Brain microvascular endothelial cell (primary cell): ENCODE measurements around the gene SIAH1.
"Not testable (repeated sequence)": the region's sequence is repeated elsewhere in the genome, so short reads cannot be mapped to it uniquely, and the experiment has no call there.

Source experiments
- DNase-seq: peaks from one replicate; pipeline ENCODE4 v3.0.0-alpha.2; 2020
- H3K27ac ChIP-seq: fragments of 250-450 bp; sonication (Bioruptor Pico); 2 replicates; pipeline ENCODE4 v1.5.1; 2020; ENCODE audit warnings: mild to moderate bottlenecking, moderate library complexity
- H3K27me3 ChIP-seq: fragments of 250-450 bp; sonication (Bioruptor Pico); replicated peaks from 2 replicates; pipeline ENCODE4 v1.5.1; 2020; ENCODE audit warnings: mild to moderate bottlenecking
- H3K36me3 ChIP-seq: fragments of 250-450 bp; sonication (Bioruptor Pico); replicated peaks from 2 replicates; pipeline ENCODE4 v1.5.1; 2020; ENCODE audit warnings: mild to moderate bottlenecking
- H3K4me3 ChIP-seq: 2 replicates; pipeline ENCODE4 v1.5.1; 2011; ENCODE audit warnings: low read depth, mild to moderate bottlenecking, control low read depth, low read length, moderate library complexity
- in situ Hi-C: cut with HindIII; loops from 2 replicates; pipeline ENCODE4 v1.10.0; 2017; ENCODE audit warnings: low sequenced_read_pairs, low pct_ligation_motif_present
- TF ChIP-seq, protein P1 (sequence below): IDR thresholded peaks from 2 replicates; pipeline ENCODE4 v1.5.1; 2011; ENCODE audit warnings: low read depth, mild to moderate bottlenecking, moderate library complexity, low read length, control low read depth, inconsistent platforms; ENCODE audit errors: missing control alignments

Gene SIAH1

DNA sequence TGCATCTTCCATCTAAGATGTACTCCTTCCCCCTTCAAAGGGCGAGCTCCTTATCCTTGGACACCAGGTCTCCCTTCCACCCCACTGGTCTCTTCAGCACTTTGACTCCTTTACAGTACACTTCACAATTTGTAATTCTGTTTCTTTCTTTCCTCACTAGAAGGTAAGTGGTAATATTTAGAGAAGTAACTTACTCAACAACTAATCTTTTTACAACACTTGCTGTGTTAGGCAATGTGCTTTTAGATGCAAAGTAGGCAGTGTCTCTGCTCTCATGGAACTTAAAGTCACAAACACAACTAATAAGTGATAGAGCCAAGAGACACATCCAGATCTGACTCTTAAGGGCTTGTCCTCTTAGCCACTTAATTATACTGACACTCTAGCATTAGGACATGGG is 6.4 kb downstream of the SIAH1 start:
- Histone ChIP-seq H3K27me3 (no peaks in the 10 kb centered on the region), H3K36me3 (no peaks in the 10 kb centered on the region), H3K4me3 (no peak overlapping the region), H3K27ac (no peak overlapping the region)
- in situ Hi-C loops = no loop called here
- DNase-seq = no peak
- TF ChIP-seq, protein P1, sequence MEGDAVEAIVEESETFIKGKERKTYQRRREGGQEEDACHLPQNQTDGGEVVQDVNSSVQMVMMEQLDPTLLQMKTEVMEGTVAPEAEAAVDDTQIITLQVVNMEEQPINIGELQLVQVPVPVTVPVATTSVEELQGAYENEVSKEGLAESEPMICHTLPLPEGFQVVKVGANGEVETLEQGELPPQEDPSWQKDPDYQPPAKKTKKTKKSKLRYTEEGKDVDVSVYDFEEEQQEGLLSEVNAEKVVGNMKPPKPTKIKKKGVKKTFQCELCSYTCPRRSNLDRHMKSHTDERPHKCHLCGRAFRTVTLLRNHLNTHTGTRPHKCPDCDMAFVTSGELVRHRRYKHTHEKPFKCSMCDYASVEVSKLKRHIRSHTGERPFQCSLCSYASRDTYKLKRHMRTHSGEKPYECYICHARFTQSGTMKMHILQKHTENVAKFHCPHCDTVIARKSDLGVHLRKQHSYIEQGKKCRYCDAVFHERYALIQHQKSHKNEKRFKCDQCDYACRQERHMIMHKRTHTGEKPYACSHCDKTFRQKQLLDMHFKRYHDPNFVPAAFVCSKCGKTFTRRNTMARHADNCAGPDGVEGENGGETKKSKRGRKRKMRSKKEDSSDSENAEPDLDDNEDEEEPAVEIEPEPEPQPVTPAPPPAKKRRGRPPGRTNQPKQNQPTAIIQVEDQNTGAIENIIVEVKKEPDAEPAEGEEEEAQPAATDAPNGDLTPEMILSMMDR = no peak

- in situ Hi-C loops = no loop called here
- TF ChIP-seq, protein P1 = no peak
Measured at GRCh38 chr16:48378276-48378675, 6.9 kb downstream of the SIAH1 start.

GRCh38 chr16:48377301-48377700 is 7.9 kb downstream of the SIAH1 start:
- H3K4me3 ChIP-seq, H3K36me3 ChIP-seq, H3K27ac ChIP-seq, in situ Hi-C loops, DNase-seq, H3K27me3 ChIP-seq: not testable (repeated sequence)

More at GRCh38 chr16:48378276-48378675, 6.9 kb downstream of the SIAH1 start:
- Histone ChIP-seq H3K27ac (no peak overlapping the region), H3K4me3 (no peak overlapping the region), H3K36me3 (no peaks in the 10 kb centered on the region), H3K27me3 (no peaks in the 10 kb centered on the region)
- DNase-seq = no peak

GRCh38 chr16:48374255-48374654 is 11.0 kb downstream of the SIAH1 start:
- no peak for DNase-seq
- no peak overlapping the region for H3K4me3 ChIP-seq
- TF ChIP-seq, protein P1 = no peak
- no peaks in the 10 kb centered on the region for H3K36me3 ChIP-seq
- in situ Hi-C loops = no loop called here
- no peak overlapping the region for H3K27ac ChIP-seq
- H3K27me3 ChIP-seq = no peaks in the 10 kb centered on the region

GRCh38 chr16:48373258-48374029 is 11.8 kb downstream of the SIAH1 start:
- TF ChIP-seq, protein P1 = no peak
- in situ Hi-C loops = no loop called here
- DNase-seq = no peak
- Histone ChIP-seq H3K27me3 (no peaks in the 10 kb centered on the region), H3K36me3 (no peaks in the 10 kb centered on the region), H3K27ac (no peak overlapping the region), H3K4me3 (no peak overlapping the region)

- in situ Hi-C loops = no loop called here
Measured at GRCh38 chr16:48372744-48373143, 12.5 kb downstream of the SIAH1 start.

More at GRCh38 chr16:48372744-48373143, 12.5 kb downstream of the SIAH1 start:
- Histone ChIP-seq H3K27me3 (no peaks in the 10 kb centered on the region), H3K27ac (no peak overlapping the region), H3K36me3 (no peaks in the 10 kb centered on the region), H3K4me3 (no peak overlapping the region)
- DNase-seq = no peak
- TF ChIP-seq, protein P1 = no peak
